Parathyroid adenoma (tissue), 2 donors: ENCODE data around the gene SHROOM3.

Experiments
- H2AFZ ChIP-seq: fragments of 300-600 bp; sonication (generic); one replicate; pipeline ENCODE4 v1.7.0; 2017; ENCODE audit warnings: antibody characterized with exemption, mild to moderate bottlenecking
- H3K27ac ChIP-seq: fragments of 300-600 bp; sonication (generic); one replicate; pipeline ENCODE4 v1.7.0; 2017
- H3K27me3 ChIP-seq: fragments of 300-600 bp; sonication (generic); one replicate; pipeline ENCODE4 v1.7.0; 2017; ENCODE audit warnings: low read length; ENCODE audit not compliant: control insufficient read depth, insufficient read depth
- H3K36me3 ChIP-seq: fragments of 300-600 bp; sonication (generic); one replicate; pipeline ENCODE4 v1.7.0; 2017; ENCODE audit warnings: low read length; ENCODE audit not compliant: control insufficient read depth, insufficient read depth
- H3K4me1 ChIP-seq: fragments of 300-600 bp; sonication (generic); one replicate; pipeline ENCODE4 v1.7.0; 2017; ENCODE audit warnings: control low read depth
- H3K4me2 ChIP-seq: fragments of 300-600 bp; sonication (generic); one replicate; pipeline ENCODE4 v1.7.0; 2017; ENCODE audit warnings: low read length
- H3K4me3 ChIP-seq: fragments of 300-600 bp; sonication (generic); one replicate; pipeline ENCODE4 v1.7.0; 2017; ENCODE audit warnings: low read depth, low read length
- H3K79me2 ChIP-seq: fragments of 300-600 bp; sonication (generic); one replicate; pipeline ENCODE4 v1.7.0; 2017; ENCODE audit warnings: control low read depth
- H3K9ac ChIP-seq: fragments of 300-600 bp; sonication (generic); one replicate; pipeline ENCODE4 v1.7.0; 2017; ENCODE audit warnings: mild to moderate bottlenecking
- H3K9me3 ChIP-seq: fragments of 300-600 bp; sonication (generic); one replicate; pipeline ENCODE4 v1.7.0; 2017; ENCODE audit warnings: low read length; ENCODE audit not compliant: control insufficient read depth
- TF ChIP-seq, protein P1 (sequence below): fragments of 300-600 bp; sonication (generic); IDR thresholded peaks from one replicate; pipeline ENCODE4 v1.7.0; 2017; ENCODE audit warnings: antibody characterized with exemption, mild to moderate bottlenecking
- donor health status: primary hyperparathyroidism.

Gene SHROOM3

DNA sequence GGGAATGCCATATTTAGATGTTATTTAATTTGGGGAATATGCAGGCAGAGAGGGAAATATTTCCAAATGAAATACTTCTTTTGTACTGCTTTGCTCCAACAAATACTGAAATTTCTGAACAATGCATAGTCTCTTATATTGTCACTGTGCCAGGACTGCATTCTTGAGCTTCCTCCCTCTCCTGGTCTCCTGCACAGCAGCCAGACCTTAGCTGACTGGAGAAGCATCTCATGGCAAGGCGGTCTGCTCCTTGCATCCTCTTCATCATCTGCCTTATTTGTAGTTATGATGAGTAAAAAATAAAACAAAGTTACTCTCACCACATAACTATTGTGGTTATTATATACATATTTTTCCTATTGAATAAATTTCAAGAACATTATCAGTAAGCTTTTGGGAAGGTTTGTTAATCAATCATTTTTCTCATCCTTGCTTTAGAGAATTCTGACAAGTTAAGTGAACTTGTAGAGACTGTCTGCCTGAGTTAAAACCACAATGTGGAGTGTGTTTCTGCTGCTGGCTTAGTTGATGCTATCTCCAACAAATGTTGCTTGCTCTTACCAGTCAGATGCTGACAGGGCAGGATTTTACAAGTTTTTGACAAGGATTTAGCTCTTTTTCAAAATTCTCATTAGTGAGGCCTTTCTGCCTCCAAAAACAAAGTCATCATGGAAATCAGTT lies 309.4 kb downstream of the SHROOM3 start:
- H3K36me3 ChIP-seq: no peaks in the 10 kb centered on the region
- H3K9me3 ChIP-seq: no peaks in the 10 kb centered on the region
- H2AFZ ChIP-seq: no peak overlapping the region
- peaks cover 2% of the 10 kb centered on the region for H3K4me1 ChIP-seq
- H3K27me3 ChIP-seq: no peaks in the 10 kb centered on the region
- TF ChIP-seq, protein P1, sequence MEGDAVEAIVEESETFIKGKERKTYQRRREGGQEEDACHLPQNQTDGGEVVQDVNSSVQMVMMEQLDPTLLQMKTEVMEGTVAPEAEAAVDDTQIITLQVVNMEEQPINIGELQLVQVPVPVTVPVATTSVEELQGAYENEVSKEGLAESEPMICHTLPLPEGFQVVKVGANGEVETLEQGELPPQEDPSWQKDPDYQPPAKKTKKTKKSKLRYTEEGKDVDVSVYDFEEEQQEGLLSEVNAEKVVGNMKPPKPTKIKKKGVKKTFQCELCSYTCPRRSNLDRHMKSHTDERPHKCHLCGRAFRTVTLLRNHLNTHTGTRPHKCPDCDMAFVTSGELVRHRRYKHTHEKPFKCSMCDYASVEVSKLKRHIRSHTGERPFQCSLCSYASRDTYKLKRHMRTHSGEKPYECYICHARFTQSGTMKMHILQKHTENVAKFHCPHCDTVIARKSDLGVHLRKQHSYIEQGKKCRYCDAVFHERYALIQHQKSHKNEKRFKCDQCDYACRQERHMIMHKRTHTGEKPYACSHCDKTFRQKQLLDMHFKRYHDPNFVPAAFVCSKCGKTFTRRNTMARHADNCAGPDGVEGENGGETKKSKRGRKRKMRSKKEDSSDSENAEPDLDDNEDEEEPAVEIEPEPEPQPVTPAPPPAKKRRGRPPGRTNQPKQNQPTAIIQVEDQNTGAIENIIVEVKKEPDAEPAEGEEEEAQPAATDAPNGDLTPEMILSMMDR: no peak
- no peak overlapping the region for H3K4me3 ChIP-seq
- no peaks in the 10 kb centered on the region for H3K79me2 ChIP-seq
- no peak overlapping the region for H3K27ac ChIP-seq
- no peak overlapping the region for H3K9ac ChIP-seq
- H3K4me2 ChIP-seq: peak overlapping the region; percentile 13

DNA sequence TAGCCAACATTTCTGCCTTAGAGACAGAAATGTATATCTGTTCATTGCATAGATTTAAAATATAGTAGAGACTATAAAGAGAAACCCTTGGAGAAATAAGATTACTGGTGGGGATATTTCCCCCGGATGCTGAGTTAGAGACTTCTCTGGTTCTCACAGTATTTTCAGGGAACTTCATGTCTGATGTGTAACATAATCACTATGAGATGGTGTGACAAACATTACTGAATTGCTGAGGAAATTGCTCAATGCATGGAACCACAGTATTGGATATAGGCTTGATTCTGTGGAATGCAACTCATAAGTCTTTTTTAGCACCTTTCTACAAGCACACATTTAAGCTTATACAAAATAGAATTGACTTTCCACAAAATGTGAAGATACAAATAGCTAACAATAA lies 310.2 kb downstream of the SHROOM3 start:
- no peak overlapping the region for H3K4me3 ChIP-seq
- peaks cover 2% of the 10 kb centered on the region for H3K4me1 ChIP-seq
- H3K36me3 ChIP-seq: no peaks in the 10 kb centered on the region
- no peak overlapping the region for H3K27ac ChIP-seq
- no peak overlapping the region for H3K9ac ChIP-seq
- no peak overlapping the region for H2AFZ ChIP-seq
- TF ChIP-seq, protein P1: no peak
- H3K27me3 ChIP-seq: no peaks in the 10 kb centered on the region
- no peaks in the 10 kb centered on the region for H3K9me3 ChIP-seq
- no peaks in the 10 kb centered on the region for H3K79me2 ChIP-seq
- no peak overlapping the region for H3K4me2 ChIP-seq

DNA sequence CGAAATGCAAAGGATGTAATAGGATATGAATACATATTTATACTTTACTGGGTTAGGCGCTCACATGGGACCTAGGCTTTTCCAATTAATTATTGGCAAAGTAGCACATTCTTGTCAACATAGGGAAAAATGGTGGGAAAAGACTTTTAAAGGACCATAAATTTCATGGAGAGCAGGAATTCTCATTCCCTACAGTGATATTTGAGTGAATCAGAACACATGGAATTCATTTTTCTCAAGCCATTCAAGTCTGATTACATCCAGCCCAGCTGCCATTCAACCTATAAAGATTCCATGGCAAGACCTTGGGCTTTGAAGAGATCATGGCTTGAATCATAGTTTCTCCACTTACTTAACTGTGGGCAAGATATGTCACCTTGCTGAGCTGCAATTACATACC lies 312.5 kb downstream of the SHROOM3 start:
- Histone ChIP-seq H3K27ac (no peak overlapping the region), H3K79me2 (no peaks in the 10 kb centered on the region), H3K9ac (no peak overlapping the region), H3K4me1 (peaks cover 2% of the 10 kb centered on the region), H3K27me3 (no peaks in the 10 kb centered on the region), H3K9me3 (no peaks in the 10 kb centered on the region), H3K4me3 (no peak overlapping the region), H2AFZ (no peak overlapping the region), H3K36me3 (no peaks in the 10 kb centered on the region), H3K4me2 (no peak overlapping the region)
- TF ChIP-seq, protein P1: no peak

DNA sequence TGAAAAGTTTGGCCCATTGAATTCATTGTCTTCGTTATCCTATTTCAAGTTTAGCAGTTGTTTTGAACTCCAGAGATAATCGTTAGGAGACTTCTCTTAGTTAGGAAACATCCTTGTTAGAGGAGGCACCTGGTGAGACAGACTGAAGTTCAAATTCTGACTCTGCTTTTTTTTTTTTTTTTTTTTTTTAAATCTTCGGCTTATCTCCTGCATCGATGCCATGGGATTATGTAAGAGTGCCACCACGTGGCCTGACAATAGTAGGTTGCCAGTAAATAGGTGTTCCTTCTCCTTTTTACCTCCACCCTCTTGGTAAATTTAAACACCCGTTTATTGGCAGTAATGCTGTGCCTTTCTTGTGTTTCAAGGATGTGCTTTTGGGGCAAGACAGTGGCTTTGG lies 313.6 kb downstream of the SHROOM3 start:
- Histone ChIP-seq H3K4me3 (no peak overlapping the region), H3K27ac (no peak overlapping the region), H3K4me1 (peaks cover 2% of the 10 kb centered on the region), H3K9me3 (no peaks in the 10 kb centered on the region), H3K4me2 (peak overlapping the region; percentile 30), H3K79me2 (no peaks in the 10 kb centered on the region), H3K9ac (no peak overlapping the region), H2AFZ (no peak overlapping the region), H3K36me3 (no peaks in the 10 kb centered on the region), H3K27me3 (no peaks in the 10 kb centered on the region)
- TF ChIP-seq, protein P1: peak; percentile 25

DNA sequence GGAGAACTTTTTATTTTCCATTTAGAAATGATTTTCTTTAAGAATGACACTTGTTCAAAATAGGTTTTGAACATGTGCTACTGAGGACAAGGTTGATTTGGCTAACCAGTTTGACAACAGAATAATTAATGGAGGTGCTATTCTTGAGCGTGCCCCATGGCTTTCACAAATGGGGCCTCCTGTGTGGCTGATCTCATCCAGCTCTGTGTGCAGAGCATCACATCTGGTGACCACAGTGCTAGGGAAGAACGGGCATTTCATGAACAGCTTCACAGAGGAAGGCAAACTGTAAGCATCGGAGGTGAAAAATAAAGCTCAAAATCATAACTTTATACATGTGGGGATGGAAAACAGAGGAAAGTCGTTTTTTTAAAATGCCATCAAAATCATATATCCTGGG lies 314.3 kb downstream of the SHROOM3 start:
- TF ChIP-seq, protein P1: no peak
- no peak overlapping the region for H2AFZ ChIP-seq
- no peak overlapping the region for H3K27ac ChIP-seq
- no peak overlapping the region for H3K4me3 ChIP-seq
- peaks cover 2% of the 10 kb centered on the region for H3K4me1 ChIP-seq
- H3K79me2 ChIP-seq: no peaks in the 10 kb centered on the region
- no peak overlapping the region for H3K9ac ChIP-seq
- no peaks in the 10 kb centered on the region for H3K36me3 ChIP-seq
- H3K9me3 ChIP-seq: no peaks in the 10 kb centered on the region
- no peaks in the 10 kb centered on the region for H3K27me3 ChIP-seq
- H3K4me2 ChIP-seq: no peak overlapping the region
